Kidney (tissue), 14 donors: ENCODE data around the gene EGFR. TPM values are rescaled to one million over a fixed set of nuclear protein-coding genes. Genes with fewer than 3 reads are reported as not detected.
A peak's percentile ranks its signal among the peaks of the same experiment; 100 is the strongest.

Experiments used
- DNase-seq, 5 donors: peaks; one replicate each; pipeline ENCODE4 v3.0.0-alpha.2; 2013 to 2020
- FAIRE-seq: peaks from 2 replicates; lab custom pipeline; 2012; peaks lifted over from hg19 to GRCh38; lab: Jason Lieb, UNC
- H3K27ac ChIP-seq, 2 donors: one replicate each; pipeline ENCODE4 v1.7.0; 2013; ENCODE audit warnings: low read depth in 2 of 2, low read length in 2 of 2, inconsistent platforms in 1 of 2
- H3K27me3 ChIP-seq: one replicate; pipeline ENCODE4 v1.7.1; 2013; ENCODE audit warnings: low read length, inconsistent platforms; ENCODE audit not compliant: control insufficient read depth, insufficient read depth
- H3K36me3 ChIP-seq, 3 donors: one replicate each; pipeline versions ENCODE4 v1.7.0 to v1.7.1; 2013; ENCODE audit warnings: low read length in 3 of 3, control low read depth in 1 of 3, inconsistent platforms in 1 of 3; ENCODE audit not compliant: insufficient read depth in 3 of 3, control insufficient read depth in 2 of 3
- H3K4me1 ChIP-seq, 3 donors: one replicate each; pipeline versions ENCODE4 v1.7.0 to v1.7.1; 2013; ENCODE audit warnings: low read length in 3 of 3, inconsistent platforms in 1 of 3, low read depth in 1 of 3; ENCODE audit not compliant: control insufficient read depth in 2 of 3, insufficient read depth in 2 of 3
- H3K4me3 ChIP-seq, 3 donors: one replicate each; pipeline versions ENCODE4 v1.7.0 to v1.8.1; 2013; ENCODE audit warnings: low read length in 3 of 3, control low read depth in 1 of 3, inconsistent platforms in 1 of 3
- H3K9ac ChIP-seq, 3 donors: one replicate each; pipeline versions ENCODE4 v1.7.0 to v1.7.1; 2013; ENCODE audit warnings: low read length in 3 of 3, control low read depth in 1 of 3, inconsistent platforms in 1 of 3
- H3K9me3 ChIP-seq, 3 donors: one replicate each; pipeline versions ENCODE4 v1.7.0 to v1.7.1; 2013; ENCODE audit warnings: low read length in 3 of 3, control low read depth in 1 of 3, inconsistent platforms in 1 of 3; ENCODE audit not compliant: control insufficient read depth in 2 of 3, insufficient read depth in 1 of 3
- CTCF ChIP-seq: IDR thresholded peaks from 3 replicates; pipeline ENCODE4 v1.5.1; 2012; ENCODE audit warnings: mild to moderate bottlenecking, moderate library complexity, borderline replicate concordance; ENCODE audit not compliant: insufficient read depth; ENCODE audit errors: extremely low read depth
- intact Hi-C: fragments of 100-400 bp; cut with DNase I; formaldehyde crosslinking; loops from one replicate; pipeline ENCODE4 v1.11.1; 2022
- polyA plus RNA-seq: library from polyadenylated mRNA; stranded (reverse); fragments of 350-450 nt; fragmentation: Illumina TruSeq; extraction: RNeasy Lipid Tissue Mini Kit (QIAGEN cat#74804); gene quantifications from one replicate; pipeline ENCODE4 v1.2.3, GENCODE V29; 2014; ENCODE audit warnings: low read depth, low replicate concordance; ENCODE audit not compliant: insufficient read depth
- total RNA-seq: library from RNA; stranded (reverse); fragmentation: NEBNext Ultra II Directional; extraction: Animal tissue kit (Norgen Biotek cat#: 25700); gene quantifications from one replicate; pipeline ENCODE4 v1.2.1, GENCODE V29; 2021
- donor health status: control.
- donor health status: control.
- donor health status: control.
- donor health status: control.
- donor health status: control.
- donor health status: DM: yes; HTN: yes; CAD: no.
- donor health status: Normal renal cell carcinoma (clear cell type).

The EGFR gene
- total and polyA plus RNA-seq, 2 donors from 2014 or later: 5.9 to 61.3 TPM

- intact Hi-C loops: no loop called here
- DNase-seq (peak in 2 of 5 donors; percentile 18 to 30), FAIRE-seq (no peak)
- H3K9ac ChIP-seq: no peak overlapping the region
- no peak overlapping the region for H3K4me3 ChIP-seq
- TF ChIP-seq CTCF: no peak
- peak overlapping the region in 1 of 2 donors; percentile 33 for H3K27ac ChIP-seq
- H3K36me3 ChIP-seq: peaks cover 0 to 1% (median 0%) of the 10 kb centered on the region in 3 donors
- peaks cover 3 to 17% (median 9%) of the 10 kb centered on the region in 3 donors for H3K4me1 ChIP-seq
- H3K27me3 ChIP-seq: no peaks in the 10 kb centered on the region
- no peaks in the 10 kb centered on the region for H3K9me3 ChIP-seq
Measured at GRCh38 chr7:55191926-55192692, 173.3 kb downstream of the EGFR start.

- intact Hi-C loops: no loop called here
- Histone ChIP-seq H3K36me3 (no peaks in the 10 kb centered on the region), H3K27me3 (no peaks in the 10 kb centered on the region), H3K27ac (no peak overlapping the region), H3K4me3 (no peak overlapping the region), H3K4me1 (peaks cover 3 to 16% (median 6%) of the 10 kb centered on the region in 3 donors), H3K9ac (no peak overlapping the region), H3K9me3 (no peaks in the 10 kb centered on the region)
- FAIRE-seq: no peak
- no peak for TF ChIP-seq CTCF
- peak in 3 of 5 donors; percentile 53 to 89 (median 74) for DNase-seq
Measured at GRCh38 chr7:55192723-55193122, 173.9 kb downstream of the EGFR start.

GRCh38 chr7:55193245-55193644 lies 174.4 kb downstream of the EGFR start:
- Histone ChIP-seq H3K4me1 (peaks cover 1 to 14% (median 3%) of the 10 kb centered on the region in 3 donors), H3K9me3 (no peaks in the 10 kb centered on the region), H3K27ac (no peak overlapping the region), H3K4me3 (no peak overlapping the region), H3K36me3 (no peaks in the 10 kb centered on the region), H3K27me3 (no peaks in the 10 kb centered on the region), H3K9ac (no peak overlapping the region)
- intact Hi-C loops: no loop called here
- FAIRE-seq (no peak), DNase-seq (no peak)
- no peak for TF ChIP-seq CTCF
